H1 (cell line): ENCODE results near the gene USP12. TPM values are rescaled to one million over a fixed set of nuclear protein-coding genes. Genes with fewer than 3 reads are reported as not detected.

ENCODE experiments used
- CTCF ChIA-PET: fragments of 300-600 bp; sonication (Branson Sonifier 250); formaldehyde crosslinking; loops from one replicate; lab custom pipeline; 2021; ENCODE audit not compliant: partially characterized antibody; lab: Charles Lee
- POLR2A ChIA-PET: fragments of 300-600 bp; sonication (Branson Sonifier 250); formaldehyde crosslinking; loops from one replicate; lab custom pipeline; 2021; ENCODE audit warnings: inconsistent platforms; ENCODE audit not compliant: partially characterized antibody; lab: Charles Lee
- DNase-seq, 2 experiments: peaks; one replicate each; pipeline versions ENCODE4 v3.0.0 to v3.0.0-alpha.2; 2010 to 2022; ENCODE audit warnings: low spot score in 2 of 2, low read depth in 1 of 2, mixed read lengths in 1 of 2
- FAIRE-seq: peaks from 2 replicates; lab custom pipeline; 2011; peaks lifted over from hg19 to GRCh38; lab: Jason Lieb, UNC
- H2AFZ ChIP-seq: 2 replicates; pipeline ENCODE4 v1.8.1; 2012; ENCODE audit warnings: low read length, inconsistent platforms
- H2AK5ac ChIP-seq: 2 replicates; pipeline ENCODE4 v1.6.1; 2013; ENCODE audit warnings: low read depth, low read length
- H2BK120ac ChIP-seq: replicated peaks from 2 replicates; pipeline ENCODE3; 2013; ENCODE audit warnings: low read depth, low read length, inconsistent platforms
- H2BK12ac ChIP-seq: 2 replicates; pipeline ENCODE4 v1.6.1; 2013; ENCODE audit warnings: low read depth, low read length
- H2BK15ac ChIP-seq: 2 replicates; pipeline ENCODE4 v1.6.1; 2013; ENCODE audit warnings: low read length
- H2BK20ac ChIP-seq: 2 replicates; pipeline ENCODE4 v1.6.1; 2013; ENCODE audit warnings: low read length
- H2BK5ac ChIP-seq: 2 replicates; pipeline ENCODE4 v1.6.1; 2013; ENCODE audit warnings: low read depth, low read length
- H3K14ac ChIP-seq: 2 replicates; pipeline ENCODE4 v1.6.1; 2013; ENCODE audit warnings: inconsistent platforms; ENCODE audit not compliant: insufficient read length
- H3K18ac ChIP-seq: 2 replicates; pipeline ENCODE4 v1.6.1; 2013; ENCODE audit warnings: low read length; ENCODE audit errors: extremely low read depth
- H3K23ac ChIP-seq: 2 replicates; pipeline ENCODE4 v1.6.1; 2013; ENCODE audit warnings: inconsistent platforms; ENCODE audit not compliant: insufficient read length
- H3K23me2 ChIP-seq: 2 replicates; pipeline ENCODE4 v1.6.1; 2013; ENCODE audit warnings: low read depth, low read length
- H3K27ac ChIP-seq: 2 replicates; pipeline ENCODE4 v1.6.1; 2011; ENCODE audit warnings: low read depth, low read length, inconsistent platforms
- H3K27me3 ChIP-seq, 4 experiments: replicated peaks in 1 of 4; 1 replicate in 1 of 4; 2 replicates in 3 of 4; pipeline versions ENCODE4 v1.6.1 to v1.8.1; 2011 to 2013; ENCODE audit warnings: low read length in 3 of 4, mild to moderate bottlenecking in 3 of 4, inconsistent platforms in 2 of 4, mixed read lengths in 2 of 4, moderate library complexity in 1 of 4; ENCODE audit not compliant: control insufficient read depth in 3 of 4, insufficient read depth in 3 of 4; ENCODE audit errors: extremely low read depth in 1 of 4
- H3K36me3 ChIP-seq, 4 experiments: 2 replicates each; pipeline versions ENCODE4 v1.6.1 to v1.8.1; 2011 to 2013; ENCODE audit warnings: mild to moderate bottlenecking in 4 of 4, low read length in 3 of 4, moderate library complexity in 2 of 4, control low read depth in 1 of 4, inconsistent platforms in 1 of 4; ENCODE audit not compliant: insufficient read depth in 4 of 4, control insufficient read depth in 2 of 4
- H3K4ac ChIP-seq: replicated peaks from 2 replicates; pipeline ENCODE3; 2013; ENCODE audit warnings: low read length, low read depth, mixed read lengths, inconsistent platforms; ENCODE audit not compliant: insufficient read length
- H3K4me1 ChIP-seq, 4 experiments: replicated peaks in 1 of 4; 1 replicate in 1 of 4; 2 replicates in 3 of 4; pipeline versions ENCODE4 v1.6.1 to v1.8.1; 2011 to 2013; ENCODE audit warnings: low read length in 3 of 4, inconsistent platforms in 2 of 4, mixed read lengths in 1 of 4; ENCODE audit not compliant: insufficient read depth in 4 of 4, control insufficient read depth in 3 of 4
- H3K4me2 ChIP-seq, 2 experiments: 2 replicates each; pipeline versions ENCODE4 v1.6.1 to v1.8.1; 2011 to 2013; ENCODE audit warnings: low read depth in 2 of 2, low read length in 2 of 2, control low read depth in 1 of 2, inconsistent platforms in 1 of 2, mild to moderate bottlenecking in 1 of 2; ENCODE audit not compliant: insufficient read depth in 1 of 2
- H3K4me3 ChIP-seq, 4 experiments: fragments of 200-600, 300-600 bp in 1 of 4; sonication (generic), shearing (Covaris generic), sonication (Bioruptor Twin) in 1 of 4; 2 replicates each; pipeline versions ENCODE4 v1.5.1 to v1.8.1; 2011 to 2016; ENCODE audit warnings: low read length in 4 of 4, low read depth in 3 of 4, control low read depth in 2 of 4, inconsistent platforms in 2 of 4, mild to moderate bottlenecking in 2 of 4, mixed read lengths in 1 of 4, moderate library complexity in 1 of 4; ENCODE audit not compliant: insufficient read depth in 2 of 4; ENCODE audit errors: extremely low read depth in 1 of 4
- H3K56ac ChIP-seq: replicated peaks from 2 replicates; pipeline ENCODE3; 2013; ENCODE audit warnings: low read depth, mild to moderate bottlenecking, mixed read lengths, low read length, inconsistent platforms; ENCODE audit not compliant: insufficient read length
- H3K79me1 ChIP-seq: 2 replicates; pipeline ENCODE4 v1.6.1; 2013; ENCODE audit warnings: low read depth, low read length, control low read depth
- H3K79me2 ChIP-seq, 2 experiments: 2 replicates each; pipeline versions ENCODE4 v1.6.1 to v1.8.1; 2012 to 2013; ENCODE audit warnings: low read length in 2 of 2, mild to moderate bottlenecking in 2 of 2, inconsistent platforms in 1 of 2; ENCODE audit not compliant: insufficient read depth in 2 of 2, control insufficient read depth in 1 of 2
- H3K9ac ChIP-seq, 4 experiments: replicated peaks in 1 of 4; 1 replicate in 1 of 4; 2 replicates in 3 of 4; pipeline versions ENCODE4 v1.6.1 to v1.8.1; 2011 to 2013; ENCODE audit warnings: low read depth in 3 of 4, low read length in 3 of 4, control low read depth in 2 of 4, mild to moderate bottlenecking in 2 of 4, moderate library complexity in 2 of 4, inconsistent platforms in 1 of 4; ENCODE audit errors: extremely low read depth in 1 of 4
- H3K9me3 ChIP-seq, 2 experiments: 2 replicates each; pipeline versions ENCODE4 v1.6.1 to v1.8.1; 2012 to 2013; ENCODE audit warnings: mild to moderate bottlenecking in 2 of 2, moderate library complexity in 2 of 2, control low read depth in 1 of 2, inconsistent platforms in 1 of 2, low read depth in 1 of 2, low read length in 1 of 2, mixed read lengths in 1 of 2; ENCODE audit not compliant: insufficient read depth in 2 of 2
- H4K20me1 ChIP-seq, 2 experiments: replicated peaks in 1 of 2; 2 replicates each; pipeline versions ENCODE3 to v1.8.1; 2011 to 2013; ENCODE audit warnings: inconsistent platforms in 2 of 2, low read length in 2 of 2, mild to moderate bottlenecking in 1 of 2; ENCODE audit not compliant: insufficient read depth in 2 of 2, control insufficient read depth in 1 of 2
- H4K5ac ChIP-seq: 2 replicates; pipeline ENCODE4 v1.6.1; 2013; ENCODE audit warnings: low read length, low read depth, mixed read lengths, inconsistent platforms; ENCODE audit not compliant: insufficient read length
- H4K8ac ChIP-seq: 2 replicates; pipeline ENCODE4 v1.8.0; 2013; ENCODE audit warnings: mild to moderate bottlenecking, moderate library complexity, low read length, inconsistent platforms; ENCODE audit not compliant: insufficient read depth; ENCODE audit errors: extremely low read depth
- H4K91ac ChIP-seq: replicated peaks from 2 replicates; pipeline ENCODE3; 2013; ENCODE audit warnings: low read length, mixed read lengths, inconsistent platforms; ENCODE audit not compliant: insufficient read length
- GABPA ChIP-seq: IDR thresholded peaks from 2 replicates; pipeline ENCODE4 v1.6.1; 2011; ENCODE audit warnings: mild to moderate bottlenecking, low read length, moderate library complexity, borderline replicate concordance; ENCODE audit not compliant: insufficient read depth
- MAFK ChIP-seq: IDR thresholded peaks from 2 replicates; pipeline ENCODE4 v1.6.1; 2012; ENCODE audit warnings: low read depth, mild to moderate bottlenecking, improper control_type of control experiment, low read length
- SUZ12 ChIP-seq: fragments of 200-600 bp; sonication (generic); IDR thresholded peaks from 2 replicates; pipeline ENCODE4 v1.6.1; 2012; ENCODE audit warnings: mild to moderate bottlenecking, inconsistent platforms, low read length, moderate library complexity, mixed read lengths
- YY1 ChIP-seq: IDR thresholded peaks from 2 replicates; pipeline ENCODE4 v1.6.1; 2011; ENCODE audit warnings: low read depth, mild to moderate bottlenecking, low read length
- WGBS, 2 experiments: shearing (Covaris generic) in 1 of 2; methylation state at CpG; one replicate each; pipeline versions ENCODE4 v1.1.6 to v1.1.7; 2013 to 2015; ENCODE audit warnings: low lambda C conversion rate in 2 of 2, mixed read lengths in 2 of 2, inconsistent platforms in 1 of 2, low coverage in 1 of 2, missing lambda C conversion rate in 1 of 2; ENCODE audit not compliant: insufficient replicate concordance in 2 of 2, insufficient coverage in 1 of 2, insufficient read length in 1 of 2; ENCODE audit errors: extremely low coverage in 1 of 2, missing lambda C conversion rate in 1 of 2; 5-methylcytosine and 5-hydroxymethylcytosine counted together
- polyA plus RNA-seq, 7 experiments: library from polyadenylated mRNA; depleted of rRNA in 3 of 7; stranded (reverse) in 5 of 7; unstranded in 2 of 7; fragments of >200 nt in 5 of 7; fragments of 200-250 nt in 2 of 7; gene quantifications; 1 replicate in 5 of 7; 2 replicates in 1 of 7; 4 replicates in 1 of 7; pipeline versions ENCODE4 v1.2.1 to v1.2.3, GENCODE V29; 2011 to 2013; ENCODE audit warnings: missing spikeins in 2 of 7, mixed read lengths in 2 of 7
- total RNA-seq: library from RNA; stranded (reverse); fragmentation: NEBNext Ultra II Directional; extraction: Animal tissue kit (Norgen Biotek cat#: 25700); gene quantifications from 2 replicates; pipeline ENCODE4 v1.2.1, GENCODE V29; 2021

USP12 gene
- total and polyA plus RNA-seq, 2 of the 8 experiments (the other 6 are each of a cell fraction or from before 2014, with no cell fraction given): 4.0 to 30.0 TPM

GRCh38 chr13:27053210-27053884 lies 118.3 kb downstream of the USP12 start:
- no peak overlapping the region for H4K5ac ChIP-seq
- no peaks in the 10 kb centered on the region for H4K20me1 ChIP-seq
- no peak overlapping the region for H4K91ac ChIP-seq
- H3K4me2 ChIP-seq: no peak overlapping the region
- H3K9ac ChIP-seq: no peak overlapping the region
- no peaks in the 10 kb centered on the region for H3K36me3 ChIP-seq
- H2BK20ac ChIP-seq: no peak overlapping the region
- no peaks in the 10 kb centered on the region for H3K79me1 ChIP-seq
- FAIRE-seq (no peak), DNase-seq (no peak)
- H3K27me3 ChIP-seq: no peaks in the 10 kb centered on the region; a peak in 1 of 7 replicates
- H2AK5ac ChIP-seq: no peak overlapping the region; the same call in 1 of the 2 replicates
- no peaks in the 10 kb centered on the region; the same call in 1 of the 2 replicates for H3K23me2 ChIP-seq
- 83% methylated on average over 10 of the region's 10 CpGs; no CpG with 5 or more reads in 1 of the 2 experiments for WGBS, 2 experiments
- CTCF ChIA-PET: interaction anchor here (0.6 to 1.0 kb wide), 2 partner anchors 10 to 295 kb away, joined by 3 to 4 read pairs; no protein-coding TSS in a partner anchor
- no peak overlapping the region for H3K4me3 ChIP-seq
- H3K79me2 ChIP-seq: no peaks in the 10 kb centered on the region
- no peak for TF ChIP-seq MAFK
- TF ChIP-seq SUZ12: no peak
- TF ChIP-seq GABPA: no peak
- no peak for TF ChIP-seq YY1
- POLR2A ChIA-PET: no interaction called here
- H2BK12ac ChIP-seq: no peak overlapping the region
- peaks cover 0 to 2% (median 0%) of the 10 kb centered on the region in 4 experiments; a peak in 1 of 7 replicates for H3K4me1 ChIP-seq
- H3K9me3 ChIP-seq: peaks cover 0 to 2% of the 10 kb centered on the region in 2 experiments; a peak in 1 of 4 replicates
- H2BK120ac ChIP-seq: no peak overlapping the region
- H2BK15ac ChIP-seq: no peak overlapping the region
- no peak overlapping the region for H3K56ac ChIP-seq
- no peak overlapping the region for H2BK5ac ChIP-seq
- H3K23ac ChIP-seq: no peak overlapping the region
- no peak overlapping the region for H3K27ac ChIP-seq
- H2AFZ ChIP-seq: no peak overlapping the region
- H3K14ac ChIP-seq: no peak overlapping the region
- H3K4ac ChIP-seq: no peak overlapping the region
- H3K18ac ChIP-seq: no peak overlapping the region
- no peak overlapping the region for H4K8ac ChIP-seq
